HCT116 (cell line): ENCODE data around the gene RFPL1.

Source experiments
- MAX ChIP-seq: IDR thresholded peaks from 2 replicates; pipeline ENCODE4 v1.6.1; 2012
- SP1 ChIP-seq: IDR thresholded peaks from 2 replicates; pipeline ENCODE4 v1.6.1; 2012; ENCODE audit warnings: low read depth

DNA sequence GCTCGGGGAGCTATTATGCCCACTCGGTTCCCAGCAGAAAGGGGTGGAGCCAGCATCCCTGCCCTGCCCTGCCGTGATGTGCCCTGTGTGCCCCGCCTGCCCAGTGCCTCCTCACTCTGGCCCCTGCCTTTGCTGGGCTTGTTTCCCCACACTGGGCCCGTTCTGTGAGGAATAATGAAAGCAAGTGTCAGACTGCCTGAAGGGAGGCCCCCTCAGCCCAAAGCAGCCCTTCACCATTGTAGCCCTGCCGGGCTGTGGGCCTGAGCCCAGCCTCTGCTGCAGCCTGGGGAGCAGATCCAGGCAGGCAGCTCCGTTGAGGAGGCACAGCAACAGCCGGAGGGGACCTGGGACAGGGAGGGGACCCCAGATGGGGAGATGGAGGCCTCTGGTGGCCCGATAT lies 21.4 kb downstream of the RFPL1 start:
- TF ChIP-seq MAX (no peak), SP1 (no peak)
